ENCODE results near the gene LCORL.

DNA sequence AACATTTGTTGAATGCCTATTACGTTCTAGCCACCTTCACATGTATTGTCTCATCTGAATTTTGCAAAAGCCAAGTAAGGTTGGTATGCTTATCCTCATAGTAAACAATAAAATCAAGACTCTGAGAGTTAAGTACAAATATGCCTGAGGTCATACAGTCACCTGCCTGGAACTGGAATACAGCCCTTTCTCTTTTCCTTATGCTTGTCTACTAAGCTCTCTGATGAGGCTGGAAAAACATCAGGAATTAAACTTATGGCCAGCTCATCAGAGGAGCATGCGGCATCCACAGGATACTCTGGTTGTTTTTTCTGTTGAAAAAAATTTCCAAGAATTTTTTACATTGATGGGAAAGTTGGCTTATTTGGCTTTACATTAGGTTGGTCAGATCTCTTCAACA is 175.3 kb downstream of the LCORL start:
- TF ChIP-seq, protein P1, sequence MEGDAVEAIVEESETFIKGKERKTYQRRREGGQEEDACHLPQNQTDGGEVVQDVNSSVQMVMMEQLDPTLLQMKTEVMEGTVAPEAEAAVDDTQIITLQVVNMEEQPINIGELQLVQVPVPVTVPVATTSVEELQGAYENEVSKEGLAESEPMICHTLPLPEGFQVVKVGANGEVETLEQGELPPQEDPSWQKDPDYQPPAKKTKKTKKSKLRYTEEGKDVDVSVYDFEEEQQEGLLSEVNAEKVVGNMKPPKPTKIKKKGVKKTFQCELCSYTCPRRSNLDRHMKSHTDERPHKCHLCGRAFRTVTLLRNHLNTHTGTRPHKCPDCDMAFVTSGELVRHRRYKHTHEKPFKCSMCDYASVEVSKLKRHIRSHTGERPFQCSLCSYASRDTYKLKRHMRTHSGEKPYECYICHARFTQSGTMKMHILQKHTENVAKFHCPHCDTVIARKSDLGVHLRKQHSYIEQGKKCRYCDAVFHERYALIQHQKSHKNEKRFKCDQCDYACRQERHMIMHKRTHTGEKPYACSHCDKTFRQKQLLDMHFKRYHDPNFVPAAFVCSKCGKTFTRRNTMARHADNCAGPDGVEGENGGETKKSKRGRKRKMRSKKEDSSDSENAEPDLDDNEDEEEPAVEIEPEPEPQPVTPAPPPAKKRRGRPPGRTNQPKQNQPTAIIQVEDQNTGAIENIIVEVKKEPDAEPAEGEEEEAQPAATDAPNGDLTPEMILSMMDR (IDR thresholded peaks at IDR 0.05): no peak
- no peak for TF ChIP-seq POLR2A (IDR thresholded peaks at IDR 0.05)

Measured in esophagus squamous epithelium (tissue), 4 donors.